Measurements from ENCODE around the gene SMAD4.

DNA sequence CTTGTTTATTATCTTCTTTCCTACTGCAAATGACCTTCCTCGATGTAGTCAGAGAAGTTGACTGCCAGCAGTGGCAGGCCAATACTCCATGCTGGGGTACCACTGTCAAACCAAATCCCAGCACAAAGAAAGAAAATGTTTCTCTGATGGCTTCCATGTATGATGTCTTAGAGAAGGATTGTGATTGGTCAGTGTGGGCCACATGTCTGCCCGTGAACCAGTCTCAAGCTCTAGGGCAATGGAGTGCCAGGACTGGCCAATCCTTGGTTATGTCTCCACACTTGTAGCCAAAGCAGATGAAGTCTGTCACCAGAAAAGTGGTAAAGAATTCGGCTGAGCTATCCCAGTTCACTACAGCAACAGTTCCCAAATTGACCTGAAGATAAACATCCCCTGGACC, 17.6 kb upstream of the SMAD4 start:
- TF ChIP-seq, protein P1, sequence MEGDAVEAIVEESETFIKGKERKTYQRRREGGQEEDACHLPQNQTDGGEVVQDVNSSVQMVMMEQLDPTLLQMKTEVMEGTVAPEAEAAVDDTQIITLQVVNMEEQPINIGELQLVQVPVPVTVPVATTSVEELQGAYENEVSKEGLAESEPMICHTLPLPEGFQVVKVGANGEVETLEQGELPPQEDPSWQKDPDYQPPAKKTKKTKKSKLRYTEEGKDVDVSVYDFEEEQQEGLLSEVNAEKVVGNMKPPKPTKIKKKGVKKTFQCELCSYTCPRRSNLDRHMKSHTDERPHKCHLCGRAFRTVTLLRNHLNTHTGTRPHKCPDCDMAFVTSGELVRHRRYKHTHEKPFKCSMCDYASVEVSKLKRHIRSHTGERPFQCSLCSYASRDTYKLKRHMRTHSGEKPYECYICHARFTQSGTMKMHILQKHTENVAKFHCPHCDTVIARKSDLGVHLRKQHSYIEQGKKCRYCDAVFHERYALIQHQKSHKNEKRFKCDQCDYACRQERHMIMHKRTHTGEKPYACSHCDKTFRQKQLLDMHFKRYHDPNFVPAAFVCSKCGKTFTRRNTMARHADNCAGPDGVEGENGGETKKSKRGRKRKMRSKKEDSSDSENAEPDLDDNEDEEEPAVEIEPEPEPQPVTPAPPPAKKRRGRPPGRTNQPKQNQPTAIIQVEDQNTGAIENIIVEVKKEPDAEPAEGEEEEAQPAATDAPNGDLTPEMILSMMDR (optimal IDR thresholded peaks at IDR 0.05 in 1 of 3, IDR thresholded peaks at IDR 0.05 in 1 of 3, conservative IDR thresholded peaks at IDR 0.05 in 1 of 3; ENCODE audit: extremely low read depth in 1 of 3, insufficient read depth in 2 of 3, low read length in 3 of 3), result no peak
- no peak for TF ChIP-seq EZH2 (IDR thresholded peaks at IDR 0.05; ENCODE audit: low read length)
